MV-4-11 (cell line): Measurements from ENCODE around the gene UNC79.

Experiments used
- DNase-seq: peaks from one replicate; lab custom pipeline; 2025; lab: John Stamatoyannopoulos, UW

Gene UNC79

GRCh38 chr14:93663317-93663716 lies 232.6 kb downstream of the UNC79 start:
- no peak for DNase-seq

DNA sequence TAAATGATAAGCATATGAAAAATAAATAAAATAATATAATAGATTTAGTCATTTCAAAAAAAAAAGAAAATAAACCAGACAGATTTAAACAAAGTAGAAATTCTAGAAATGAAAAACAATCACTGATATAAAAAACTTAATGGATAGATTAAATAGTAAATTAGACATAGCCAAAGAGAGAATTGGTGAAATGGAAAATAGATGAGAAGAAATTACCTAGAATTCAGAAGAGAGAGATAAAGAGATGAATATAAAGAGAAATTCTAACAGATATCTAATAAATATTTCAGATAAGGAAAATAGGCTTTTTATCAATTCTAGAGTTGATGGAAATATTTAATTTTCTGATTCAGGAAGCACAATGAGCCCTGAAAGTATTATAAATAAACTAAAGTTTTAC lies 234.4 kb downstream of the UNC79 start:
- no peak for DNase-seq

DNA sequence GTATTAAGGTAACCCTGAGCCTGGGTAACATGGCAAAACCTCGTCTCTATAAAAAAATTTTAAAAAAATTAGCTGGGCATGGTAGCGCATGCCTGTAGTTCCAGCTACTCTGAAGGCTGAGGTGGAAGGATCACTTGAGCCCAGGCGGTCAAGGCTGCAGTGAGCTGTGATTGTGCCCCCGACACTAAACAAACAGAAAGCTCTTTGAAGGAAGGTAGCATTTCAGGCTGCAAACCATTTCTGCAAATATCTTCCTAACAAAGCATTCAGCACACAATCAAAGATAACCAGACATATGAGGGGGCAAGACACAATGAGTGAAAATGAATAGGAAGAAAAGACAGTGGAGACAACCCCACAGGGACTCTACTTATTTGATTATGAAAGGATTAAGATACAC lies 238.9 kb downstream of the UNC79 start:
- no peak for DNase-seq

- no peak for DNase-seq
These were observed 243.6 kb downstream of the UNC79 start for GRCh38 chr14:93674343-93674742.

GRCh38 chr14:93675651-93676050 lies 244.9 kb downstream of the UNC79 start:
- DNase-seq: no peak

- DNase-seq: peak; percentile 48
These were observed 245.7 kb downstream of the UNC79 start for GRCh38 chr14:93676416-93676958.

DNA sequence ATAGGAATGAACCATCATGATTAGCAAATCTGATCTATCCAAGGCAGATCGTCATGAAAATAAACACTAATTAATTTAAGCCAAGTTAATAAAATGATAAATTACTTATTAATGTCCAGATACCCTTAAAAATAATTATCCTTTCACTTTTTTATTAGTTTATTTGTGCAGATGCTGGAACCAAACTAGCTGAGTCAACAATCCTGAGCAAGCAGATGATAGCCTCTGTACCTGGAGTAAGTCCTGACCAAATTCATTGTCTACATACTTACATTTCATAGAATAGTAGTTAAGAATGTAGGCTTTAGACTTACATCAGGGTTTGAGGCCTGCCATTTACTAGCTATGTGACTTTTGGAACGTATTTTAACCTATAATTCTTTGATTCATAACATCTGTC lies 251.7 kb downstream of the UNC79 start:
- DNase-seq: no peak

GRCh38 chr14:93683226-93683625 lies 252.5 kb downstream of the UNC79 start:
- peak; percentile 82 for DNase-seq

GRCh38 chr14:93685121-93685895 lies 254.6 kb downstream of the UNC79 start:
- DNase-seq: no peak

GRCh38 chr14:93686268-93686667 lies 255.5 kb downstream of the UNC79 start:
- DNase-seq: no peak

- no peak for DNase-seq
These were observed 257.5 kb downstream of the UNC79 start for GRCh38 chr14:93688239-93688666.

GRCh38 chr14:93688820-93689219 lies 258.1 kb downstream of the UNC79 start:
- DNase-seq: no peak

- no peak for DNase-seq
These were observed 259.4 kb downstream of the UNC79 start for GRCh38 chr14:93690146-93690545.

- DNase-seq: no peak
These were observed 260.5 kb downstream of the UNC79 start for GRCh38 chr14:93691042-93691780.

DNA sequence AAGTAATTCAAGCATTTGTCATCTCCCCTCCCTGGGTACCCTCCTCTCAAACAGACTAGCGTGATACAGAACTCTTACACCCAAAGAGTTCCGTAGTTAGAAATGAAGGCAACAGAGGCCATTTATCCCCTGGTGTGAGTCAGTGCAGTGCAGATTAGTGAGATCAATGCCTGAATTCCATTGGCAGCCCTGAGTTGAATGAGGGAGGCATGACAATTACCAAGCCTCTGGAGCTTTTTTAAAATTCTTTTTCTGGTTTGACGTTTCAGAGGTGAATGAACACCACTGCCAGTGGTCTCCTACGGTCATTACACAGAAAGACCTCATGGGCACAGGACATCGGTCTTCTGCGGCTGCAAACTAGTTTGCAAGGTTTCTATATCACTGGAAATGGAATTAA lies 263.2 kb downstream of the UNC79 start:
- DNase-seq: no peak

GRCh38 chr14:93700928-93701327 lies 270.2 kb downstream of the UNC79 start:
- no peak for DNase-seq

GRCh38 chr14:93701562-93701961 lies 270.8 kb downstream of the UNC79 start:
- no peak for DNase-seq

GRCh38 chr14:93702946-93703345 lies 272.2 kb downstream of the UNC79 start:
- no peak for DNase-seq

DNA sequence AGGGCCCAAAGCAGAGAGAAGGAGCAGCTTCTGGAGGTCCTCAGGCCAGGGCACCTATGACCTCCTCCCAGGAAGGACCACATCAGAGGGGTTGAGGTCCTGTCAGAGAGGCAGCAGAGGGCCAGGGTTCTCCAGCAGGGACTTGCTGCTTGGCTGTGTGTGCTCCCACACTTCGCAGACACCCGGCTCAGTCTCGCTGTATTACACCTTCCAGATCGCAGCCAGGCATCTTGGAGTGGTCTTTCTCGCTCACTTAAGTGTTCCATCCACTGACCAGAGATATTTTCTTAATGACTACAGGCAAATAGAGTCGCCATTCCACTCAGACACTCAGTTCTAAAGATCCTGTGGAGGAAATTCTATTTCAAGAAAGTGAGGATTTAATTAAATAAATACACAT lies 273.2 kb downstream of the UNC79 start:
- DNase-seq: no peak

DNA sequence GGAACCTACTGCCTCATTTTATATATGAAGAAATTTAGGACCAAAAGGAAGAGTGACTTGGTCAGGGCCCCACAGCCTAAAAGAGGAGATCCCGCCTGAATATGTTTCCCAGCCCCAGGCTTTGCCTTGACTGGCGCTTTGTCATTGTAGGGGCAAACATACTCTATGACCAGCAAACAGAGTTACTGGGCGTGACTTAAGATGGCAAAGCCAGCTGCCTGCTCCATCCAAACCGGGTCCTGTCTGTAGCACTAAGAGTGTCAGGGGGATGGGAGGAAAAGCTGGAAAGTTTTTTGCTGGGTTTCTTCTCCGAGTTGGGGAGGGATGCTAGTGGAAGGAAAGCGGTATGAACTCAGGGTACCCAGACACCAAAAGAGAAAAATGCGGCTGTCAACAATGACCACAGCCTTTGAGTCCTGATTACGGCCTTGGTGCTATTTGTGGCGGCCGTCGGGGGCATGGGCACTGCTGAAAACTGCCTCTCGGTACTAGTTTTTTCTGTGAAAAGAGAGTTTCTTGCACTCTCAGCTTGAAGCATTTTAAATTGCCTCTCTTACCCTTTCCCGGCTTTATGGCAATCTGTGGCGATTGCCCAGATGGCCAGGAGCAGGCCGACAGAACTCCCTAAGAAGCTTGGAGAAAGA lies 274.9 kb downstream of the UNC79 start:
- no peak for DNase-seq

DNA sequence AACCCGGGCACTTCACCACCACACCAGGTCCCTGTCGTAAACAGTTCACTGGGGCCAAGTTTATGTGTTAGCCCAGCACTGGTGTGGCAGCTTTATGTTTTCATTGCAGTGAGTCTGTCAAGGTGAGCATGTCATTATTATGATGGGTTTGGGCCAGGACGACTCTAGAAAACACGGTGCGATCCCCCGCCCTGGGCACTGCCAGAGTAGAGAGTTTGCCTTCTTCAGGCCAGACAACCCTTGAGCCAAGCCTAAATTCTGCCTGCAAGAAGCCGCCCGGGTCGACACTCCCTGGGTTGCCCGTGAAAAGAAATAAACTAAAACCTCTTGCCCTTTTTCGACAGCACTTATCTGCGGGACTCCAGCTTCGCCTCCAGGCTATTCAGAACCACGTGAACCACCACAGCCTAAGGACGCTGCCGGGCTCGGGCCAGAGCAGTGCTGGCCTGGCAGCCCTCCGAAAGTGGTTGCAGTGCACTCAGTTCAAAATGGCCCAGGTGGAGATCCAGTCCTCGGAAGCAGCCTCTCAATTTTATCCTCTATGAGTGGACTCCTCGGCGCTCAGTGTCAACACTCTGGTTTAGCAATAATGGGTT lies 275.7 kb downstream of the UNC79 start:
- no peak for DNase-seq

DNA sequence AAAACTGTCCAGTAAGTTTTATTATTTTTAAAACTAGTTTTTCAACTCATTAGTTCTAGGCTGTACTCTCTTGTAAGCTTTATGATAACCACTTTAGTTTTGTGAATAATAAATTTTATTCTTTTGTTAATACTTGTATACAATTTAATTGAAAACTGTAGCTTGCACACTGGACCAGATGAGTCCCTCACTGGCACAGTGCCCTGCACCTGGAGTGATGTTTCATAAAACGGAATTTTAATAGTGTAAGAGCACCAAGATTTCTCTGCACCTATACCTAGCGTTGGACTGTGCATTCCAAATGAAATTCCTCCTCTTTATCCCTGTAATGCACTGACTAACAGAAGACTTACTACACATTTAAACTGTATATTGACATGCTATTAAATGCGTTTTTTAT lies 276.7 kb downstream of the UNC79 start:
- DNase-seq: no peak
